HG03108 (cell line): ENCODE measurements around the gene SNAPC3.
"Not testable (repeated sequence)": the region's sequence is repeated elsewhere in the genome, so short reads cannot be mapped to it uniquely, and the experiment has no call there.

ENCODE experiments used
- ATAC-seq: cut with Tn5 transposase; IDR thresholded peaks from one replicate; pipeline ENCODE4 v1.9.1; 2021; ENCODE audit warnings: moderate library complexity; ENCODE audit not compliant: unreplicated experiment

SNAPC3 gene

GRCh38 chr9:15423231-15423985, 732 bp downstream of the SNAPC3 start:
- no peak for ATAC-seq

- peak; percentile 45 for ATAC-seq
Observed at GRCh38 chr9:15426019-15426418, 3.3 kb downstream of the SNAPC3 start.

DNA sequence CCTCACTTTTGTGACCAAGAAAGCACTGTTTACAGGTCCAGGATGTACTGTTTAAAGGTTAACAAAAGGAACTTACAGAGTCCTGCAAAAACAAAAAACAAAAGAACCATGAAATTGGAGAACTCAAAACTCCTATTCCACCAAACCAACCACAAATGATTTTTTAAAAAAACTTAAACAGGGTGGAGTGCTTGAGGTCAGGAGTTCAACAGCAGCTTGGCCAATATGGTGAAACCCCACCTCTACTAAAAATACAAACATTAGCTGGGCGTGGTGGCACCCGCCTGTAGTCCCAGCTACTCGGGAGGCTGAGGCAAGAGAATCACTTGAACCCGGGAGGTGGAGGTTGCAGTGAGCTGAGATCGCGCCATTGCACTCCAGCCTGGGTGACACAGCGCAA, 5.0 kb downstream of the SNAPC3 start:
- not testable (repeated sequence) for ATAC-seq

DNA sequence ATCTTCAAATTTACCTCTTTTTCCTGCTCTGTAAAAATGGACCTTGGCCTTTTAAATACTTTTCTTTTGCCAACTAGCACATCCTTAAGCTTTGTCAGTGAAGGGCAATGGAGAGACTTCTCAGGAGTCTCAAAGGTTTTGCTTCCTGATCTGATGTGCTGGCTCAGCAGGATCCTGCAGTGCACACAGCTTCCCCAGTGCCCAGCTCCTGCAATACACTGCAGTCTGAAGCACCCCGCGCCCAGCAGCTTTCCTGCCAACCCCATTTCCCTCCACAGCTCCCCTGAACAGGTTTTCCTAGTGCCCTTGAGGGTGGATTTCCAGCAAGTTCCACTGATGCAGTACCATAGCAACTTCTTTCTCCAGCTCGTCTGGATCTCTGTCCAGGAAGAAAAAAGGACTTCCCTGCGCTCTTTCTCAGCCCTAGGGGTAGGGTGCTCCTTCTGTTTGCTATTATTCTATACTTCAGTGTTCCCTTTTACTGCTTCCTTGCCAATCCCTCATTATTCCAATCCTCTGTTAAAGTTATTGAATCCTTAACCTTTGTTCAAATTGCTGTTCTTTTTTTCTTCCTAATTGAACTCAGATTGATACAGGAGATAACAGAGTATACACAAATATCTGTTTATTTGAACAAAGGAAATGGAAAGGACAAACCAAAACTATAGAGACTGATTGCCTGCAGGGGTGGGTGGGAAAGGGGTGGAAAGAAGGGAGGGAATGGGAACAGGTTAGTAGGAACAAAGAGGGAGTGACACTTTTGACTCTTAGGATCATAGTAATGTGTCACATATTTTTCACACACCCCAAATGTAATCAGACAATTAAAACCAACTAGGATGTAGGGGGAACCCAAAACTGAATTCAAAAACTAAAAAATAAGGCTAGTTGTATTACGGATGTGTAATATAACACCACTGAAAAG, 8.5 kb downstream of the SNAPC3 start:
- no peak for ATAC-seq

GRCh38 chr9:15433191-15433590, 10.5 kb downstream of the SNAPC3 start:
- no peak for ATAC-seq

GRCh38 chr9:15433661-15434060, 11.0 kb downstream of the SNAPC3 start:
- ATAC-seq: peak; percentile 51

DNA sequence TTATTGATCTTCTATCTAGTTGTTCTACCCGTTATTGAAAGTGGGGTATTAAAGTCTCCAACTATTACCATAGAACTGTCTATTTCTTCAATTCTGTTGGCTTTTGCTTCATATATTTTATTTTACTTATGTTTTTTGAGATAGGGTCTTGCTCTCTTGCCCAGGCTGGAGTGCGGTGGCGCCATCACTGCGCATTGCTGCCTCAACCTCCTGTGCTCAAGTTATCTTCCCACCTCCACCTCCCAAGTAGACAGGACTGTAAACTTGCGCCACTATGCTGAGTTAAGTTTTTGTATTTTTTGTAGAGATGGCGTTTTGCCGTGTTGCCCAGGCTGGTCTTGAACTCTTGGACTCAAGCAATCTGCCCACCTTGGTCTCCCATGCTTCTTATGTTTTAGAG, 16.2 kb downstream of the SNAPC3 start:
- no peak for ATAC-seq

GRCh38 chr9:15441841-15442240, 19.2 kb downstream of the SNAPC3 start:
- ATAC-seq: not testable (repeated sequence)

DNA sequence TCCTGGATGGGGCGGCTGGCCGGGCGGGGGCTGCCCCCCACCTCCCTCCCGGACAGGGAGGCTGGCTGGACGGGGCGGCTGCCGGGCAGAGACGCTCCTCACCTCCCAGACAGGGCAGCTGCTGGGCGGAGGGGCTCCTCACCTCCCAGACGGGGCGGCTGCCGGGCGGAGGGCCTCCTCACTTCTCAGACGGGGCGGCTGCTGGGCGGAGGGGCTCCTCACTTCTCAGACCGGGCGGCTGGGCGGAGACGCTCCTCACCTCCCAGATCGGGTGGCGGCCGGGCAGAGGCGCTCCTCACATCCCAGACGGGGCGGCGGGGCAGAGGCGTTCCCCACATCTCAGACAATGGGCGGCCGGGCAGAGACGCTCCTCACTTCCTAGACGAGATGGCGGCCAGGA, 19.6 kb downstream of the SNAPC3 start:
- not testable (repeated sequence) for ATAC-seq

- no peak for ATAC-seq
Observed at GRCh38 chr9:15444141-15444540, 21.5 kb downstream of the SNAPC3 start.

- no peak for ATAC-seq
Observed at GRCh38 chr9:15453956-15454355, 31.3 kb downstream of the SNAPC3 start.

DNA sequence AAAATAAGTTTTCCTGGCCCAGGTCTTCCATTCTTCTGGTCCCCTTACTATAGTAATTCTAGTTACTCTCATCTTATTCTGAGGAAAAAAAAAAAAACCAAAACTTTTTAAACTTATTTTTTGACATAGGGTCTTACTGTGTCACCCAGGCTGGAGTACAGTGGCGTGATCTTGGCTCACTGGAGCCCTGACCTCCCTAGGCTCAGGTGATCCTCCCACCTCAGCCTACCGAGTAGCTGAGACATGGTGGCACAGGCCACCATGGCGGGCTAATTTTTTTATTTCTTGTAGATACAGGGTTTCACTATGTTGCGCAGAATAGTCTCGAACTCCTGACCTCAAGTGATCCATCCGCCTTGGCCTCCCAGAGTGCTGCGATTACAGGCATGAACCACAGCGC, 38.4 kb downstream of the SNAPC3 start:
- ATAC-seq: no peak

GRCh38 chr9:15461601-15462000, 38.9 kb downstream of the SNAPC3 start:
- ATAC-seq: no peak

DNA sequence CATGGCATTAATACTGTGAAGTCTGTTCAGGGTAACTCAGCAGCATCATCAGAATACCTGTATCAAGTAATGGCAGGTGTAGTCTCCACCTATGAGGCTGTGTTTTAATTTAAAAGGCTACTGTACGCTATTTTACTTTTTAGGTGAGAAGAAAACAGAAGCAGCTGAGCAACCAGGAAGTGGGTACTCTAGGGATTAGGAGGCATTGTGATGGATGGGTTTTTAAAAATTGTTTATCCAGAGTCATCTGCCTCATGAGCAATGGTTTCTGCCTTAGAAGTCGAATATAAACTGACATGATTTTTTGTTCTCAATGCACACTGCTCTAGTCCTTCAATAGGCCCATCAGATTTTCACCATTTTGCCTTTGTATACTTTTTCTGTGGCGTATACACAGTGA, 45.5 kb downstream of the SNAPC3 start:
- ATAC-seq: no peak

- ATAC-seq: no peak
Observed at GRCh38 chr9:15469406-15469805, 46.7 kb downstream of the SNAPC3 start.

DNA sequence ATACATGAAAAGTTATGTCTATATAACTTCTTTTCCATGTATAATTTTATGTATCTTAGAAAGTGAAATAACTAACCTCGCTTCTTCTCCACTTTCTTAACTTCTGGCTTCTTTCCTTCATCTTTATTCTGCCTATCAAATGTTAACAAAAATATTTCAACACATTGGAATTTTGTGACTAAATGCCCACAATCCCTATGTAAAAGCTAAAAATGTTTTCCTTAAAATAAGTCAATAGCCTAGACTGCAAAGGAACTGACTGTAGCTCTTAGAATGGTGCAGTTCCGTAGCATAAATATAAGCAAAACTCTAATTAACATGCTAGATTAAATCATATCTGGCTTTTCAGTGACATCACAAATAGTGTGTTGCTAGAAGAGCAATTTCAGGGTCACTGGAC, 47.2 kb downstream of the SNAPC3 start:
- no peak for ATAC-seq

GRCh38 chr9:15475923-15476536, 53.4 kb downstream of the SNAPC3 start:
- ATAC-seq: no peak

DNA sequence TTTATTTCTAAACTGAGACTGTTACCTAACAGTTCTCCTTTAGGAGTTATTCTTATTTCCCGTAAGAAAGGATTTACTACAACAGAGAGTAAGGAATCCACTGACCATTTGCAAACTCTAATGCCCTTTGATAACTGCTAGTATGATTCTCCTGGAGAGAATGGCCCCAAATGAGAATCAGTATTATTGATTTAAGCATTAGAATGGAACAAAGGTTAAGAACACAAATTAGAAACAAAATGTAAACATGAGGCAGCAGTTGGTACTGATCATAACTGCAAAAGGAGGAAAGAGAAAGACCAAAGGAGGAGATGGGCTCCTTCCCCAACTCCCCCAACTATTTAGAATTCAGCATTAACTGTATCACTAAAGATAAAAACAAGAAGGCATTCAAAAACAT, 57.4 kb downstream of the SNAPC3 start:
- ATAC-seq: no peak

DNA sequence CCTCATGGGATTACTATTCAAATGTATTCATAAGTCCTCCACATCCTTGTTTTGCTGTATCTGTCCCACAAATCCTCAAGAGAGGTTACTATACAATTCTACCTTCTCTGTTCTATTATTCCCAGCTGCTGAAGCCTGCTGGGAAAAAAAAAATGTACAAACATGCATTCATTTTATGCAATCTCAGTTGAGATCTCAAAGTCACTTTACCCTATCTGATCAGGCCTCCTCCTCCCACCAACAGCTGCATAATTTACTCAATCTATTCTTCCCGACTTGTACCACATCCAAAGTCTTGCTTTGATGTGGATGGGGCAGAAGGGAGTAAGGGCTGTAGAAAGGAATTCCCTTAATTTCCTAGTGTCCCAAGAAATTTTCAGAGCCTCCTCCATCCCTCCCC, 59.5 kb downstream of the SNAPC3 start:
- ATAC-seq: no peak

DNA sequence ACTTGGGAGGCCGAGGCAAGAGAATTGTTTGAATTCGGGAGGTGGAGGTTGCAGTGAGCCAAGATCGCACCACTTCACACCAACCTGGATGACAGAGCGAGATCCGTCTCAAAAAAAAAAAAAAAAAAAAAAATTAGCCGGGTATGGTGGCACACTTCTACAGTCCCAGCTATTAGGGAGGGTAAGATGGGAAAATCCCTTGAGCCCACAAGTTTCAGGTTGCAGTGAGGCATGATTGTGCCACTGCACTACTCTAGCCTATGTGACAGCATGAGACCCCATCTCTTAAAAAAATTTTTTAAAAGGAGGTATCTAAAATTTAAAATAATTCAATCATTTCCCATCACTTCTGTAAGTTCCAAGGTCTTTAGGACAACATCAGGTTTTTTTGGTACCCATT, 62.1 kb downstream of the SNAPC3 start:
- no peak for ATAC-seq

- ATAC-seq: no peak
Observed at GRCh38 chr9:15485836-15486666, 63.4 kb downstream of the SNAPC3 start.
